Neural progenitor cell (in vitro differentiated cells): Measurements from ENCODE around the gene GFRA4. TPM values are rescaled to one million over a fixed set of nuclear protein-coding genes. Genes with fewer than 3 reads are reported as not detected.

ENCODE experiments used
- DNase-seq: peaks from one replicate; pipeline ENCODE4 v3.0.0-alpha.2; 2016; ENCODE audit warnings: low spot score
- H2AFZ ChIP-seq: fragments of 200-600 bp; sonication (generic); replicated peaks from 2 replicates; pipeline ENCODE4 v1.6.1; 2016; ENCODE audit warnings: antibody characterized with exemption
- H3F3A ChIP-seq: fragments of 200-600 bp; sonication (generic); 2 replicates; pipeline ENCODE4 v1.6.1; 2016; ENCODE audit warnings: antibody characterized with exemption, low read depth
- H3K27ac ChIP-seq: fragments of 200-600 bp; sonication (generic); 2 replicates; pipeline ENCODE4 v1.5.1; 2016; ENCODE audit warnings: mild to moderate bottlenecking
- H3K27me3 ChIP-seq: fragments of 200-600 bp; sonication (generic); 2 replicates; pipeline ENCODE4 v1.6.1; 2016; ENCODE audit warnings: mild to moderate bottlenecking, moderate library complexity
- H3K36me3 ChIP-seq: fragments of 200-600 bp; sonication (generic); 2 replicates; pipeline ENCODE4 v1.5.1; 2016
- H3K4me1 ChIP-seq: fragments of 200-600 bp; sonication (generic); 2 replicates; pipeline ENCODE4 v1.6.1; 2016; ENCODE audit warnings: mixed run types
- H3K4me2 ChIP-seq: fragments of 200-600 bp; sonication (generic); 2 replicates; pipeline ENCODE4 v1.6.1; 2016
- H3K4me3 ChIP-seq: fragments of 200-600 bp; sonication (generic); 2 replicates; pipeline ENCODE4 v1.5.1; 2016
- H3K79me2 ChIP-seq: fragments of 200-600 bp; sonication (generic); 2 replicates; pipeline ENCODE4 v1.6.1; 2016; ENCODE audit warnings: low read depth
- H3K9ac ChIP-seq: fragments of 200-600 bp; sonication (generic); 2 replicates; pipeline ENCODE4 v1.6.1; 2016
- H3K9me3 ChIP-seq: fragments of 200-600 bp; sonication (generic); 2 replicates; pipeline ENCODE4 v1.5.1; 2016; ENCODE audit warnings: low read depth
- H4K20me1 ChIP-seq: fragments of 200-600 bp; sonication (generic); 2 replicates; pipeline ENCODE4 v1.6.1; 2016; ENCODE audit warnings: low read depth
- H3K27ac Mint-ChIP-seq: 3 replicates; pipeline ENCODE4 v1.8.0; 2021; ENCODE audit warnings: mixed read lengths
- H3K27me3 Mint-ChIP-seq: 2 replicates; pipeline ENCODE4 v1.8.0; 2022; ENCODE audit warnings: low read depth, mild to moderate bottlenecking, inconsistent platforms, moderate library complexity, mixed read lengths; ENCODE audit not compliant: insufficient read depth
- H3K36me3 Mint-ChIP-seq: 3 replicates; pipeline ENCODE4 v1.8.0; 2021; ENCODE audit warnings: mixed read lengths
- H3K4me1 Mint-ChIP-seq: 3 replicates; pipeline ENCODE4 v1.8.0; 2021; ENCODE audit warnings: mixed read lengths
- H3K4me3 Mint-ChIP-seq: 3 replicates; pipeline ENCODE4 v1.8.0; 2021; ENCODE audit warnings: mild to moderate bottlenecking, moderate library complexity, mixed read lengths
- H3K9me3 Mint-ChIP-seq: 3 replicates; pipeline ENCODE4 v1.8.0; 2020; ENCODE audit warnings: mixed read lengths
- EZH2 ChIP-seq: fragments of 200-600 bp; sonication (generic); IDR thresholded peaks from 2 replicates; pipeline ENCODE4 v1.6.1; 2017; ENCODE audit warnings: antibody characterized with exemption, mild to moderate bottlenecking, moderate library complexity
- EZH2phosphoT487 ChIP-seq: fragments of 200-600 bp; sonication (generic); IDR thresholded peaks from 2 replicates; pipeline ENCODE4 v1.6.1; 2017; ENCODE audit warnings: antibody characterized with exemption
- total RNA-seq: library from RNA; depleted of rRNA; stranded (reverse); fragments of >200 nt; gene quantifications from 2 replicates; pipeline ENCODE4 v1.2.3, GENCODE V29; 2015; ENCODE audit warnings: low replicate concordance
- TF ChIP-seq, protein P1 (sequence below): fragments of 200-600 bp; sonication (generic); IDR thresholded peaks from 2 replicates; pipeline ENCODE4 v1.5.1; 2017; ENCODE audit warnings: antibody characterized with exemption, mild to moderate bottlenecking

The GFRA4 gene
- total RNA-seq, 1 donor from 2014 or later: not detected

DNA sequence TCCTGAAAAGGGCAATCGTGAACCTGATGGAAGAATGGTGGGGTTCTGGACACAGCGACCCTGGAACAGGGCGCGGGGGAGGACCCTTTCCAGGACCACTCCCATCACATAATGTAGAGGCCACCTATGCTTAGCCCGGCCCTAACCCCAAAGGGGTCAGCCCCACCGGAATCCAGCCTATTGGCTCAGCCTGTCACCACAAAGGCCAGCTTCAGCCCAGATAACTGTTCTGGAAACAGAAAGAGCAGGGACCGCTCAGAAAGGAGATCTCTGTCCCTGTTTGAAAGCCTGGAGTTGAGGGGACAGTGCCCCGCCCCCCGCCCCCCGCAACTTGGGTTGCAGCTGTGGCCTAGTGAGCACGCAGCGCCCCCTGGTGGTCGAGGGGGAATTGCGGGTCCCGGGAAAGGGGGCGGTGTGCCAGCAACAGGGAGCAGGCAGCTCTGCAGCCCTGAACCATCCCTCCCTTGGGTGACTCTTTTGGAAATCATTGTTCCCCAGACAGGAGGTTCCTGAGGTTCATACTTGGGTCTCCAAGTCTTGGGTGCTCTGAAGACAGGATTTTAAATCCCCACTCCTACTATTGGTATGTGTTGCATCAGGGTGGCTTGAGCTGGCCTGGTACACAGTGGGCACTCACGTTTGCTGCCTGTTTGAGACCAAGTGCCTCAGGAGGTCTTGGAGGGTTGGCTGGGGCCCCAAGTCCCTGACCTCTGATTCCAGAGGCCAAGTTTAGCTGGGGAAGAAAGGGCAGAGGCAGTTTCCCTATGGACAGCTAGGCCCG is 47.7 kb upstream of the GFRA4 start:
- no peaks in the 10 kb centered on the region for H4K20me1 ChIP-seq
- Mint-ChIP-seq H3K36me3 (no peaks in the 10 kb centered on the region), H3K9me3 (no peaks in the 10 kb centered on the region), H3K27me3 (peaks cover 5% of the 10 kb centered on the region), H3K27ac (no peak overlapping the region), H3K4me3 (no peak overlapping the region), H3K4me1 (no peaks in the 10 kb centered on the region)
- H3K9ac ChIP-seq: no peak overlapping the region
- no peaks in the 10 kb centered on the region for H3K27me3 ChIP-seq
- no peak overlapping the region for H3K4me2 ChIP-seq
- H2AFZ ChIP-seq: no peak overlapping the region
- no peaks in the 10 kb centered on the region for H3K9me3 ChIP-seq
- no peaks in the 10 kb centered on the region for H3F3A ChIP-seq
- H3K79me2 ChIP-seq: no peaks in the 10 kb centered on the region
- no peaks in the 10 kb centered on the region for H3K36me3 ChIP-seq
- DNase-seq: peak; percentile 85
- H3K4me1 ChIP-seq: no peaks in the 10 kb centered on the region
- no peak overlapping the region for H3K4me3 ChIP-seq
- TF ChIP-seq, protein P1, sequence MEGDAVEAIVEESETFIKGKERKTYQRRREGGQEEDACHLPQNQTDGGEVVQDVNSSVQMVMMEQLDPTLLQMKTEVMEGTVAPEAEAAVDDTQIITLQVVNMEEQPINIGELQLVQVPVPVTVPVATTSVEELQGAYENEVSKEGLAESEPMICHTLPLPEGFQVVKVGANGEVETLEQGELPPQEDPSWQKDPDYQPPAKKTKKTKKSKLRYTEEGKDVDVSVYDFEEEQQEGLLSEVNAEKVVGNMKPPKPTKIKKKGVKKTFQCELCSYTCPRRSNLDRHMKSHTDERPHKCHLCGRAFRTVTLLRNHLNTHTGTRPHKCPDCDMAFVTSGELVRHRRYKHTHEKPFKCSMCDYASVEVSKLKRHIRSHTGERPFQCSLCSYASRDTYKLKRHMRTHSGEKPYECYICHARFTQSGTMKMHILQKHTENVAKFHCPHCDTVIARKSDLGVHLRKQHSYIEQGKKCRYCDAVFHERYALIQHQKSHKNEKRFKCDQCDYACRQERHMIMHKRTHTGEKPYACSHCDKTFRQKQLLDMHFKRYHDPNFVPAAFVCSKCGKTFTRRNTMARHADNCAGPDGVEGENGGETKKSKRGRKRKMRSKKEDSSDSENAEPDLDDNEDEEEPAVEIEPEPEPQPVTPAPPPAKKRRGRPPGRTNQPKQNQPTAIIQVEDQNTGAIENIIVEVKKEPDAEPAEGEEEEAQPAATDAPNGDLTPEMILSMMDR: peak; percentile 99
- TF ChIP-seq EZH2: no peak
- no peak overlapping the region for H3K27ac ChIP-seq

- no peaks in the 10 kb centered on the region for H3K36me3 Mint-ChIP-seq
- H3K4me1 Mint-ChIP-seq: no peaks in the 10 kb centered on the region
- no peaks in the 10 kb centered on the region for H3K9me3 ChIP-seq
- no peak overlapping the region for H3K27ac Mint-ChIP-seq
- no peaks in the 10 kb centered on the region for H3K79me2 ChIP-seq
- no peak overlapping the region for H3K4me3 Mint-ChIP-seq
- no peaks in the 10 kb centered on the region for H4K20me1 ChIP-seq
- DNase-seq: no peak
- H3F3A ChIP-seq: no peaks in the 10 kb centered on the region
- no peak overlapping the region for H3K4me2 ChIP-seq
- no peaks in the 10 kb centered on the region for H3K9me3 Mint-ChIP-seq
- TF ChIP-seq, protein P1: no peak
- TF ChIP-seq EZH2phosphoT487: no peak
- TF ChIP-seq EZH2: no peak
- no peak overlapping the region for H2AFZ ChIP-seq
- H3K27me3 ChIP-seq: no peaks in the 10 kb centered on the region
- H3K9ac ChIP-seq: no peak overlapping the region
- H3K36me3 ChIP-seq: no peaks in the 10 kb centered on the region
- H3K27me3 Mint-ChIP-seq: peaks cover 5% of the 10 kb centered on the region
- H3K4me1 ChIP-seq: no peaks in the 10 kb centered on the region
- no peak overlapping the region for H3K4me3 ChIP-seq
- no peak overlapping the region for H3K27ac ChIP-seq
Observed at GRCh38 chr20:3710011-3710466, 46.8 kb upstream of the GFRA4 start.

DNA sequence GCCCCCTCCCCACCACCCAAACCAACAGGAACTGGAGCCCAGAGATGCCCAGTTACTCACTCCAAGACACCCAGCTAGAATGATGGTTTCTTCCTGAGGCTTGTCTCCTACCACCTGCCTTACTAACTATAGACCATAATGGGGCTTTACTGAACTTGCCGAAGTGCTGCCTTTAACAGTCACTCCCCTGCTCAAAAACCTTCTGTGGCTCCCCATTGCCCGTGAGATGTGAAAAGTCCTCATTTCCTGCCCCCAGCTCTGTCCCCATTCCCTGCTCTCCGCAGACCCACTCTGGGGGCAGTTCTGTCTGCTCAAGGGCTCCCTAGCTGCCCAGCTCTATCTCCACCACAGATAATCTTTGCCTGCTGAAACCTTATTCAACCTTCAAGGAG is 44.3 kb upstream of the GFRA4 start:
- no peak overlapping the region for H3K9ac ChIP-seq
- H3K4me2 ChIP-seq: no peak overlapping the region
- no peaks in the 10 kb centered on the region for H3K79me2 ChIP-seq
- no peak overlapping the region for H3K4me3 Mint-ChIP-seq
- no peak for DNase-seq
- no peaks in the 10 kb centered on the region for H3K9me3 Mint-ChIP-seq
- H2AFZ ChIP-seq: no peak overlapping the region
- no peaks in the 10 kb centered on the region for H3K27me3 ChIP-seq
- no peaks in the 10 kb centered on the region for H3F3A ChIP-seq
- H3K27ac Mint-ChIP-seq: no peak overlapping the region
- H3K4me1 Mint-ChIP-seq: no peaks in the 10 kb centered on the region
- H3K4me3 ChIP-seq: no peak overlapping the region
- H3K27me3 Mint-ChIP-seq: peaks cover 2% of the 10 kb centered on the region
- H3K9me3 ChIP-seq: no peaks in the 10 kb centered on the region
- no peaks in the 10 kb centered on the region for H3K36me3 ChIP-seq
- no peak overlapping the region for H3K27ac ChIP-seq
- H3K36me3 Mint-ChIP-seq: no peaks in the 10 kb centered on the region
- no peaks in the 10 kb centered on the region for H3K4me1 ChIP-seq
- no peaks in the 10 kb centered on the region for H4K20me1 ChIP-seq
- TF ChIP-seq EZH2phosphoT487 (no peak), EZH2 (no peak)
- TF ChIP-seq, protein P1: no peak
